NCI-H2196 (cell line): ENCODE data around the gene SPDYE1.

Experiments
- DNase-seq: peaks from one replicate; lab custom pipeline; 2025; ENCODE audit not compliant: unreplicated experiment; lab: John Stamatoyannopoulos, UW

SPDYE1 gene

DNA sequence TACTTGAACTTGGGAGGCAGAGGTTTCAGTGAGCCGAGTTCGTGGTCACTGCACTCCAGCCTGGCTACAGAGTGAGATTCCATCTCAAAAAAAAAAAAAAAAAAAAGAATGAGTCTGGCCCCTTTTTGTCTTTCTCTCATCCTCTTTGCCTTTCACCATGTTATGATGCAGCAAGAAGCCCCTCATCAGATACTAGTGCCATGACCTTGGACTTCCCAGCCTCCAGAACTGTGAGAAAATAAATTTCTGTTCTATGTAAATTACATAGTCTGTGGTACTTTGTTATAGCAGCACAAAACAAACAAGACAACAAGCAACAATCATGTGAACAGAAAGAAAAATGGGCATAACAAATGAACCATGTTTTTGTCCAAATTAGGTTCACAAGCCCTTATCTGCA, 44.5 kb downstream of the SPDYE1 start:
- DNase-seq, result no peak

DNA sequence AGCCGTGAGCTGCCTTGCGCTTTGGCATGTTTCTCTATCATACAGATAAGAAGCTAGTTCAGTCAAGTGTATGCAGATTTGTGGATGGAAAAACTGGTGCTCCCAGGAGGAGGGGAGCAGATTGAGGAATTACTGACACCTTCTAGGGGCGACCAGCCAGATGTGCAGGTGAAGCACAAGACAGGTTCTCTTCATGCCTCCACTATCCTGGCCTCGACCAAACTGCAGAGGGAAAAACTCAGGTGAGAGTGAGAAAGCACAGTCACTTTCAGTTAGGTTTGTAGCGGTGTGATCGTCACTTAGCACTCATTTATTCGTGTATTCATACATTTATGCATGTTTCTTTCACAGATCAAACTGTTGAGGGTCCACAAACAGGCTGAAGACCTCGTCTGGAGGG, 46.2 kb downstream of the SPDYE1 start:
- DNase-seq, result no peak

- peak; percentile 93 for DNase-seq
These were observed 46.9 kb downstream of the SPDYE1 start, which contains the start of gene DBNL for GRCh38 chr7:44044315-44045225. DBNL (plus strand) TSS chr7:44044702; CDS start chr7:44044738, 36 bp downstream.

DNA sequence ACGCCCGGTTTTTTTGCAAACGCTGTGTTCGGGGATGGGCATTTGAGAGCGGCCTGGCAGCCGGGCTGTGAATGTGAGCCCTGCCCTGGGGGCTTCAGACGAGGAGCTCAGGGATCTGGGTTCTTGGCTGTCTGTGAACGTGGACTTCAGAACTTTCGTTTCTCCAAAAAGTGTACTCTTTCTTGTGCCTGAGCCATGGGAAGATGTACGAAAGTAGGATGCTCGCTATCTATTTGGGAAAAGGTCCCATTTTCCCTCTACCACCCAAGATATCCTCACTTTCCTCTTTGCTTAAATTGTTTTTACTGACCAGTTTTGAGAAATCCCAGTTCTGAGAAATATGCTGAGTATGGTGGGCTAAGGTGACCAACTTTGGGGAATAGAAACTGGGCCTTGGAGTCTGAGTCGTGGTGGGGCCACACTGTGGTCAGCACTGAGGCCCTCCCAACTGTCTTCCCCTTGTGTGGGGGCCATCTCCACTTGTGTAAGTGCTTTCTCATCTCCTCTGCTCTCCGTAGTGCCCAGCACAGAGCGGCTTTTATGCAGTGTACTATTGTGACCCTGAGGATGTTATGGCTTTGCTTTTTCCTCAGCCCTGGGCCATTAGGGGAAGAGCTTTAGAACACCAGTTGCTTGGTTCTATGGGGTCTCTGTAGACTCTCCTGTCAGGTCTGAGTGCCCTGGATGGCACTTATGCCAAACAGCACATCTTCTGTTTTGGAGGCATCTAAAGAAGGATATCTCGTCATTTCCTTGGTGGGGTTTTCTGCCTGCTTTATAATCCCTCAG, 47.7 kb downstream of the SPDYE1 start:
- peak; percentile 11 for DNase-seq

GRCh38 chr7:44046321-44047061, 48.8 kb downstream of the SPDYE1 start:
- no peak for DNase-seq

GRCh38 chr7:44048031-44048795, 50.5 kb downstream of the SPDYE1 start:
- no peak for DNase-seq

- no peak for DNase-seq
These were observed 52.6 kb downstream of the SPDYE1 start for GRCh38 chr7:44050121-44050914.

DNA sequence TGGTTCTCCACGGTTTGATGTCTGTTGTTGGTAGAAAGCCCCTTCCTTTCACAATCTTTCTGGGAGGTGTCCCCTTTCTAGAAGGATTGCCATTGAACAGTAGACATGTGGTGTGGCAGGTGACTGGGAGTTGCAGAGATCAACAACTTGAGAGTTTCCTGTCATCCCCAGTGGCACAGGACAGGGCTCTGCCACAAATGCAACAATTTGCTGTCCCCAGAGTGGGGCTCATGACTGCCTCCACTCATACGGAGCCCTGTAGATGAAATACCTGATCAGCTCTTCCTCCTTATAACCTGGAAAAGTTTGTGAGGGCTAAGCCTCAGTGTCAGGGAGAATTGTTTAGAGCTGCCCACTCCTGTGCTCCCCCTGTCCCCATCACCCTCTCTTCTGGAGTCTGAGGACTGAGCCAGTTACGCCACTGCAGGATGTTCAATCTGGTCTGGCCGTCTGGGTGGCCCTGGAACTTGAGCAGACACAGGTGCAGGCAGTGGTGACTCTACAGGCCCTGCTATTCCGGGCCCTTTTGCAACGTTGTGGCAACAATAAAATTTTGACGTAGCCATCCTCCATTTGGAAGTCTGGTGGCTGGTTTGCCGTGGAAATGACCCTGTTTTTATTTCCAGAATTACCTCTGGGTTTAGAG, 53.3 kb downstream of the SPDYE1 start:
- DNase-seq, result no peak

- no peak for DNase-seq
These were observed 54.0 kb downstream of the SPDYE1 start for GRCh38 chr7:44051611-44052220.

DNA sequence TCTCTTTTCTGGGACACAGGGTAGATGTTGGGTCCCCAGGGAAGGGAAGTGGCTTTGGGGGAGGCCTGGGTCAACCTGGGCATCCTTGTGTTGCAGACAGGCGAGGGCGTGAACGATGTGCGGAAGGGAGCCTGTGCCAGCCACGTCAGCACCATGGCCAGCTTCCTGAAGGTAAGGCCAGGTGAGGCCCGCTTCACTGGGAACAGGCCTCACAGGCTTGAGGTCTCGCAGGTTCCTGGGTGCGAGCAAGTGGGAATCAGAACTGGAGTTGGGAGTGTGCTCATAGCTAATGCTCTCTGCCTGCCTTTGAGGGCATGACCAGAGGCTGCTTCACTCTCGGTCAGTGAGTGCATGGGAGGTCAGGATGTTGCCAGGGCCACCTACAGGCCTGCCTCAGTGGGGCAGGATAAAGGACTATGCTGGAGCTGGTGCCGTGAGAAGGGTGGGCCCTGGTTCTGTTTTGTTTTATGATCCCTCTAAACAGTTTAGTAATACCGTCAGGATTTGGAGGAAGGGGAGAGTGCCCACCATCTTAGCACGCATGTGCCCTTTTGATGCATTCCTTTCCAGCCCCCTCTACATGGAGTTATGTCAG, 55.2 kb downstream of the SPDYE1 start:
- DNase-seq, result no peak

DNA sequence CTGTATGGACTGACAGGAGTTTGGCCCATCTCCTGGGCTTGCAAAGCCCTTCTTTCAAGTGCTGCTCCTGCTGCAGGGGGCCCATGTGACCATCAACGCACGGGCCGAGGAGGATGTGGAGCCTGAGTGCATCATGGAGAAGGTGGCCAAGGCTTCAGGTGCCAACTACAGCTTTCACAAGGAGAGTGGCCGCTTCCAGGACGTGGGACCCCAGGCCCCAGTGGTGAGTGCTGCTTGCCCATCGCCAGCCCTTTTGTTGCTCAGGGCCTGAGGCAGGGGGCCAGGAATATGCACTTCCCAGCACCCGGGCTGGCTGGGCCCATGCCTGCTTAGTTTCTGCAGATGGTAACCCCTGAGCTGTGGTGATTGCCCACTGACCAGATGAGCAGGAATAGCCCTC, 59.0 kb downstream of the SPDYE1 start:
- DNase-seq, result no peak

GRCh38 chr7:44057181-44057848, 59.6 kb downstream of the SPDYE1 start:
- no peak for DNase-seq

GRCh38 chr7:44057849-44058758, 60.4 kb downstream of the SPDYE1 start:
- DNase-seq, result no peak

GRCh38 chr7:44058759-44059218, 61.1 kb downstream of the SPDYE1 start:
- DNase-seq, result no peak

DNA sequence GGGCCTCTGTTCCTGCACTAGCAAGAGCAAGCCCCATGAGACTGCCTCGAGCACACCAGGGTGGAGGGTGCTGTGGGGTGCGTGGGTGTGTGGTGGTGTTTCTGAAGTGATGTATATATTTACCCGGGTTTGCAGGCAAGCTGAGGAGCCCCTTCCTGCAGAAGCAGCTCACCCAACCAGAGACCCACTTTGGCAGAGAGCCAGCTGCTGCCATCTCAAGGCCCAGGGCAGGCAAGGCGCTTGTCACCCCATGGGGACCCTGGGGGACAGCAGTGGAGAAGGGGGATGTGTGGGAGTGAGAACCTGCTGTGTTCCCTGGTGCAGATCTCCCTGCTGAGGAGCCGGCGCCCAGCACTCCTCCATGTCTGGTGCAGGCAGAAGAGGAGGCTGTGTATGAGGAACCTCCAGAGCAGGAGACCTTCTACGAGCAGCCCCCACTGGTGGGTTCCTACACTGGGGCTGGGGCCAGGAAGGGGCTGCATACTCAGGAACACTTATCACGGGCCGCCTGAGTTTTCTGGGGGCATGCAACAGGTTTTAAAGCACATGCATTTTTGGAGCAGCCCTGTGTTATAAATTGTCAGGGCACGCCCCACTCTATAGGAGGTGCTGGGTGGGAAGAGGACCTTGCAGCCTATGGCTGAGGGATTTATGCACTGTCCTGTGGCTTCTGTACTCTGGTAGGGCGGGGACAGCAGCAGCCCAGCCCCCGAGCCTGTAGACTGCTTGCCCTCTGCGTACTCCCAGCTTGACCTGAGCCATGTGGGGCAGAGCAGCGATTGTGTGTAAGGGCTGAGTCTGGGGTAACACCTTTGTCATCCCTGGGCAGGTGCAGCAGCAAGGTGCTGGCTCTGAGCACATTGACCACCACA, 61.8 kb downstream of the SPDYE1 start:
- no peak for DNase-seq
